NAMALWA (cell line): ENCODE measurements around the gene FOXRED1.
"Not testable (repeated sequence)": the region's sequence is repeated elsewhere in the genome, so short reads cannot be mapped to it uniquely, and the experiment has no call there.

Source experiments
- DNase-seq: peaks from one replicate; pipeline ENCODE4 v3.0.0-alpha.2; 2015; ENCODE audit warnings: low spot score

The FOXRED1 gene

GRCh38 chr11:126268708-126269579 is at the start of gene FOXRED1, which contains the start of gene SRPRA:
Gene FOXRED1 (plus strand): TSS chr11:126269154. CDS start chr11:126269207, 53 bp downstream.
Gene SRPRA (minus strand): TSS chr11:126268895. CDS start chr11:126268804, 91 bp downstream.
- peak; percentile 99 for DNase-seq

DNA sequence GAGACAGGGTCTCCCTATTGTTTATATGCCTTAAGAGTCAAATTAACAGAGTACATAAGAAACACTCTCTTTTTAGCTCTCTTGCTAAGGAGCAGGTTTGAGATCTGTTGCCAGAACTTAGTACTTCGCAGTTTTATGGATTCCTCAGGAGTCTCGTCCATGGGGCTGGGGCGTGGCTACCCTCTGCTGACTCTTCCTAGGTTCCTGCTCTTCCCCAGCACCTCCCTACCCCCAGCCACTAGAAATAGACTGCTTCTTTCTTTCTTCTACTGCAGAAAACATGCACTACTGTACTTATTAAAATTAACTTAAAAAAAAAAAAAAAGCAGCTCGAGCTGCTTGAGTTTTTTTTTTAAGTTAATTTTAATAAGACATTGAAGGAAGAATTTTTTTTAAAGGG is 49.4 kb upstream of the FOXRED1 start:
- DNase-seq, result no peak

DNA sequence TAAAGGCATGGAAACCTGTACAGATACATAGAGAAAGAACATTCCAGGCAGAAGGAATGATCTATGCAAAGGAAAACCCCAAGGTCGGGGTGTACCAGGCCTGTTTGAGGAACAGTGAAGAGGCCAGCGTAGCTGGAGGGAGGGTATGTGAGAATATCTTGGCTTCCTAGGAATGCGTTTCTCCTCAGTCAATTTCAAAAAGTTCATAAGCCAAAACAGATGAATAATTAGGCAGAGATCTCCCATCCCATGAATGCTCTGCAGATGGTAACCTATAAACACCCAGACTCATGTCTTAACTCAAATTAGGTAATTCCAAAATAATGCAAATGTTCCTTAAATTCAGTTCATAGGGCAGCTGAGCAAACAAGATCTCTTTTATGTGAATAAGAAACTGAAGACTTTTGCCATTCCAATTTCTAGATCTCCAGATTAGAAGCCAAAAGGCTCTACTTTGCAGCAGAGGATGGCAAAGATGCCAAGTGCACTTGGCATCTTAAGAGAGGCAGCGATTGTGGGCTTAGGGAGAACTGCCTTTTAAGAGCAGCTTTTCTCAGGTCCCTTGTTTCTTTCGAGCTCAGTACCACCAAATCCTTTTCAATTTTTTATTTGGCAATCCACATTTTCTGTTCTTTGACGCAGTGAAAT is 44.2 kb upstream of the FOXRED1 start:
- no peak for DNase-seq

GRCh38 chr11:126225295-126225665 is 43.7 kb upstream of the FOXRED1 start:
- DNase-seq, result no peak

DNA sequence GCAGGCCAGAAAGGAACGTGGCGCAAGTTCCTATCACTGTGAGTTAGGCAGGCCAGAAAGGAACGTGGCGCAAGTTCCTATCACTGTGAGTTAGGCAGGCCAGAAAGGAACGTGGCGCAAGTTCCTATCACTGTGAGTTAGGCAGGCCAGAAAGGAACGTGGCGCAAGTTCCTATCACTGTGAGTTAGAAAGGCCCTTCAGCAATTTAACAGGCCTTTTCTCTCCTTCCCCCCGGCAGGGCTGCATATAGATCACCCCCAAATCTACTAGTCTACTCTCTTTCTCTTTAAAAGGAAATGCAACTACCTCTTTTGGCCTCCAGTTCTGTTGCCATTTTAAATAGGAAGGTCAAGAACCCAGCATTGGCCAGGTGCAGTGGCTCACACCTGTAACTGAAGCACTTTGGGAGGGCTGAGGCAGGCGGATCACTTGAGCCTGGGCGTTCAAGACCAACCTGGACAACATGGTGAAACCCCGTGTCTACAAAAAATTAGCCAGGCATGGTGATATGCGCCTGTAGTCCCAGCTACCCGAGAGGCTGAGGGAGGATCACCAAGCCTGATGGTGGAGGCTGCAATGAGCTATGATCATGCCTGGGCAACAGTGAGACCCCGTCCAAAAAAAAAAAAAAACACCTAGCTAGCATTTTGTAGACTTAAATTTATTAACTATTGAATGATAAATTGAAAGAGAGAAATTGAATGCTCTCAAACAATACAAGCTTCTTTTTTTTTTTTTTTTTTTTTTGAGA is 42.4 kb upstream of the FOXRED1 start:
- no peak for DNase-seq

DNA sequence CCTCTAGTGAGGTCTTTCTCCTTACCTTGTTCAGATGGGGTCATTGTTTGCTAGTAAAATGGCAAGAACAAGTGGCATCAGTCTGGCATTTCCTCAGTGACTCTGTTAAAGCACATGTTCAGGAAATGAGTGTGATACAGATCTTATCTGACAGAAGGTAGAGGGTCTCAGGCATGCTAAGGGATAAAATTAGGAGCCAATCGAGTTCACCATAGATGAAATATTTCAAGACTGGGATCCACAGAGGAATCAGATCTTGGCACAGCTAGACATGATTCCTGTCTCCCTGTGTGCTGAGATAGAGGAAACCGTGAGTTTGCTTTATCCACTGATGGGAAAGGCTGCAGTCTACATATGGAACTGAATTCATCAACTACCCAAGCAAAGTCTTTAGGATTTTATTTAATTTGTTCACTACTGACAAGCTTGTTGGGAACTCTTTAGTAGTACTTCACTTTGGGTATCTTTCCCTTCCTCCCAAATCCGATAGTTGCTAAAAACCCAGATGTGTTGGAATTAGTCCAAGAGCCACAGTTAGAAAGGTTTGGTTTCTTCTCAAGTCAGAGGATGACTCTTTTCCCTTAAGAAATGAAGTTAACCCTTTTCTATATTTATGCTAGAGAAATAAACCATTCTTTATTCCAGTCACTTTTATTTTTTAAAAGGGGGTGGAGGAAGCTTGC is 39.0 kb upstream of the FOXRED1 start:
- no peak for DNase-seq

- DNase-seq, result no peak
Measured at GRCh38 chr11:126231725-126232459, 37.1 kb upstream of the FOXRED1 start.

DNA sequence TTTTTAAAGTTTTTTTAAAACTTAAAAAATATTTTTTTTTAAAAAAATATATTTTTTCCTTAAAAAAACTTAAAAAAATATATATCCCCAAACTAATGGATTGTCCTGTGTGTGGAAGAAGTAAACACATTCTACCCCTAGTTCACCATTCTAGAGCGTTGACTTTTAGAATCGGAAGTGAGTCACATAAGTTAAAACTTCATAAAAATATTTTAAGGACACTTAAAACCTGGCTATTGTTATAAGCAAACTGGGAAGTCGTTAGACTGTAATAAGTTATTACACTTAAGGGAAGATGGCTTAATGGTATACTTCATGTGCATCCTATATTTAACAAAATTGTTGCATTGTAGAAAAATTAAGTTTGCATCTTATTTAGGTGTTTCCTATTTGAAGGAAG is 36.3 kb upstream of the FOXRED1 start:
- no peak for DNase-seq

- DNase-seq, result no peak
Measured at GRCh38 chr11:126233391-126233790, 35.6 kb upstream of the FOXRED1 start.

- no peak for DNase-seq
Measured at GRCh38 chr11:126246636-126247035, 22.3 kb upstream of the FOXRED1 start.

- no peak for DNase-seq
Measured at GRCh38 chr11:126253265-126253664, 15.7 kb upstream of the FOXRED1 start.

DNA sequence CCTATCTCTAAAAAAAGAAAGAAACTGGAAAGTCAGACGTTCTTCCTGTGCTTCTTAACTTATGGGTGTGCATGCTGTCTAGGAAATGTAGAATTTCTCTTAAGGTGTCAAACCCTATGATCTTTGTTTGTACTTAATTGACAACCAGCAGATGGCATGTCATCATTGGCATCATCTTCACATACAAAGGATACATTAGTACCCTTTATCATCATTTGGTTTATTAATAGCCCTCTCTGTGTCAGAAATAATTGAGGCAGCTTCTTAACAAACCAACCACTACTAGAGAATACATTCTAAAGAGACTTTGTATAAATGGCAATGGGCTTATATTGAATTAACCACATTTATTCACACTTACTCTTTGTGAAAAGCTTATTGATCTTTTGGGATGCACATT is 14.1 kb upstream of the FOXRED1 start:
- no peak for DNase-seq

DNA sequence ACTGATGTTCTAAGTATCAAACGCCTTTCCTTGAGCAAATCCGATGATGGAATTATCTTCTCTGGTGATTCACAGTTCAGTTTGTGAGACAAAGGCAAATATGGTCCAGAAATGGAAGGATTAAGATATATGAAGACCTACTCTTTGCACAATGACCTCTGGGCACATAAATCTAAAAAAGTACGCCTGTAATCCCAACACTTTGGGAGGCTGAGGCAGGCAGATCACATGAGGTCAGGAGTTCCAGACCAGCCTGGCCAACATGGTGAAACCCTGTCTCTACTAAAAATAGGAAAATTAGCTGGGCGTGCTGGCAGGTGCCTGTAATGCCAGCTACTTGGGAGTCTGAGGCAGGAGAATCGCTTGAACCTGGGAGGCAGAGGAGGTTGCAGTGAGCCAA is 13.4 kb upstream of the FOXRED1 start:
- not testable (repeated sequence) for DNase-seq

- DNase-seq, result no peak
Measured at GRCh38 chr11:126256216-126256615, 12.7 kb upstream of the FOXRED1 start.

GRCh38 chr11:126257144-126257543 is 11.8 kb upstream of the FOXRED1 start:
- no peak for DNase-seq

DNA sequence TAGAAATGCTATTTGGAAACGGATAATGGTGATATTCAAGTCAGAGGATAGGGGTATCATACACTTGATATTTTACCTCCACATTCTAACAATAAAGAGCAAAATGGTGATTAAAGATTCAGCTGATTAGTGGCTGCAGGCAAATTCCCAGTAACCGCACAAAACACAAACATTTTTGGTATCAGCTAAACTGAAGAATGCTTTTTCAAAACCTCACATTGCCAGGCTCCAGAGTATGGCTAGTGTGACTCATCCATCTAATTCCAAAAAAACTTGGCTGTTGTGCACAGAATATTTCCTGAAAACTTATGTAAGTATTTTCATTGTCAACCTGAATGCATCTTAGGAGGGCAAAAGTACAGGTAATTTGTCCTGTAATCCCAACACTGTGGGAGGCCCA is 11.2 kb upstream of the FOXRED1 start:
- DNase-seq, result no peak

DNA sequence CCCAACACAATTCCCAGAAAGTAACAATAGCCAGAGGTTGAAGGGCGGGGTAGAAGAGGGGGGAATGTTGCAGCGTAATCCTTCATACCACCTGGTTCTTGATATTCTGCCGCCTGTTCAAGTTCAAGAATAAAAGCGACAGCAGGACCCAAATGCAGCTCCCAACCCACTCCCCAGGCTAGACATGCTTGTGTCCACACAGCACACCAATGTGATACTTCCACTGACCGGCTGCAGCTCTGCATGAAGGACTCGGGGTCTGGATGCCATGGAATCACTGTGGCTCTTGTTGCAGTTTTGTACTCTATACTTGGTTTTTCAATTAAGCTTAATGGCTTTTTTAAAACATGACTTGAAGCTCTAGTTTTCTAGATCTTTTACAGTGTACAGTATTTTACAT is 6.7 kb upstream of the FOXRED1 start:
- no peak for DNase-seq

GRCh38 chr11:126263489-126263888 is 5.5 kb upstream of the FOXRED1 start:
- no peak for DNase-seq

GRCh38 chr11:126265811-126266210 is 3.1 kb upstream of the FOXRED1 start:
- peak; percentile 31 for DNase-seq

GRCh38 chr11:126267650-126268049 is 1.3 kb upstream of the FOXRED1 start:
- no peak for DNase-seq

DNA sequence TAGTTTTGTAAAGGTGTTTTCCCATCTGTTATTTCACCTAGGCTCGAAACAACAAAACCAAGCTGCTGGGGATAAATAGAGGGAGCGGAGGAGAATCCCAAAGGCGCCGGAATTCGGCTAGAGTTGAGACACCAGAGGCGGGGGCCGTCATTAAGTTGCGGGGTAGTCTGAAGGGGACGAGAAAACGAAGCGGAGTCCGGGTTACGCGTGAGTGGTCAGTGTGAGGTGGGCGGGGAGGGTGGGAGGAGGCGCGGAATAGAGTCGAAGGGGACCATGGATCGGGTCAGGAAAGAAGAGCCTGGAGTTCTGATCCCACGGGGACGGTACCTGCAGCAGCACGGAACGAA is 620 bp upstream of the FOXRED1 start:
- no peak for DNase-seq

DNA sequence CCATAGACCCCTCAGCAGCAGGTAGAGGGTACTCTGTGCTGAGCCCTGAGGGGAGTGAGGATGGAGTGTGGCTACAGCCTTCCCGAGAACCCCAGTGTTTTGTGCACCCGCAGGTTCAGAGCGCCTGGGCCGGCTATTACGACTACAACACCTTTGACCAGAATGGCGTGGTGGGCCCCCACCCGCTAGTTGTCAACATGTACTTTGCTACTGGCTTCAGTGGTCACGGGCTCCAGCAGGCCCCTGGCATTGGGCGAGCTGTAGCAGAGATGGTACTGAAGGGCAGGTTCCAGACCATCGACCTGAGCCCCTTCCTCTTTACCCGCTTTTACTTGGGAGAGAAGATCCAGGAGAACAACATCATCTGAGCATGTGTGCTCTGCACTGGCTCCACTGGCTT is 8.4 kb downstream of the FOXRED1 start:
- no peak for DNase-seq
